ENCODE measurements around the gene ERVFRD-1. TPM values are rescaled to one million over a fixed set of nuclear protein-coding genes. Genes with fewer than 3 reads are reported as not detected.
"Not testable (repeated sequence)": the region's sequence is repeated elsewhere in the genome, so short reads cannot be mapped to it uniquely, and the experiment has no call there.

Gene ERVFRD-1
- total RNA-seq, 2 experiments from 2014 or later, result not detected

- H3K27ac Mint-ChIP-seq, result peak overlapping the region; percentile 69
- H3K36me3 Mint-ChIP-seq, result peaks cover 15% of the 10 kb centered on the region
- no peaks in the 10 kb centered on the region for H3K9me3 Mint-ChIP-seq
- peaks cover 18% of the 10 kb centered on the region for H3K4me1 Mint-ChIP-seq
- H3K27me3 Mint-ChIP-seq, result no peaks in the 10 kb centered on the region
- H3K4me3 Mint-ChIP-seq, result no peak overlapping the region
- no peak for DNase-seq
Observed at GRCh38 chr6:11139051-11139960, 27.8 kb upstream of the ERVFRD-1 start.

GRCh38 chr6:11136809-11137208 lies 25.3 kb upstream of the ERVFRD-1 start:
- DNase-seq, result no peak
- Mint-ChIP-seq H3K27me3 (no peaks in the 10 kb centered on the region), H3K4me3 (no peak overlapping the region), H3K36me3 (peaks cover 16% of the 10 kb centered on the region), H3K4me1 (peaks cover 18% of the 10 kb centered on the region), H3K27ac (no peak overlapping the region), H3K9me3 (no peaks in the 10 kb centered on the region)

- no peak for DNase-seq
- H3K27ac Mint-ChIP-seq, result no peak overlapping the region
- H3K36me3 Mint-ChIP-seq, result peaks cover 15% of the 10 kb centered on the region
- H3K27me3 Mint-ChIP-seq, result no peaks in the 10 kb centered on the region
- H3K4me3 Mint-ChIP-seq, result no peak overlapping the region
- H3K9me3 Mint-ChIP-seq, result no peaks in the 10 kb centered on the region
- H3K4me1 Mint-ChIP-seq, result peaks cover 10% of the 10 kb centered on the region
Observed at GRCh38 chr6:11133281-11133680, 21.8 kb upstream of the ERVFRD-1 start.

GRCh38 chr6:11132194-11132888 lies 20.8 kb upstream of the ERVFRD-1 start:
- Mint-ChIP-seq H3K4me1 (peaks cover 10% of the 10 kb centered on the region), H3K27me3 (no peaks in the 10 kb centered on the region)

GRCh38 chr6:11130605-11131004 lies 19.1 kb upstream of the ERVFRD-1 start:
- DNase-seq, result no peak
- peaks cover 10% of the 10 kb centered on the region for H3K4me1 Mint-ChIP-seq
- peaks cover 26% of the 10 kb centered on the region for H3K36me3 Mint-ChIP-seq
- H3K27ac Mint-ChIP-seq, result no peak overlapping the region
- no peak overlapping the region for H3K4me3 Mint-ChIP-seq
- no peaks in the 10 kb centered on the region for H3K27me3 Mint-ChIP-seq
- H3K9me3 Mint-ChIP-seq, result no peaks in the 10 kb centered on the region

More at GRCh38 chr6:11132194-11132888, 20.8 kb upstream of the ERVFRD-1 start:
- Mint-ChIP-seq H3K9me3 (no peaks in the 10 kb centered on the region), H3K27ac (no peak overlapping the region), H3K36me3 (peaks cover 17% of the 10 kb centered on the region), H3K4me3 (no peak overlapping the region)
- no peak for DNase-seq

- Mint-ChIP-seq H3K4me1 (peaks cover 10% of the 10 kb centered on the region), H3K9me3 (no peaks in the 10 kb centered on the region), H3K27ac (no peak overlapping the region), H3K36me3 (peaks cover 25% of the 10 kb centered on the region), H3K27me3 (no peaks in the 10 kb centered on the region), H3K4me3 (no peak overlapping the region)
- no peak for DNase-seq
Observed at GRCh38 chr6:11129908-11130565, 18.5 kb upstream of the ERVFRD-1 start.

GRCh38 chr6:11128608-11129007 lies 17.1 kb upstream of the ERVFRD-1 start:
- Mint-ChIP-seq H3K9me3 (no peaks in the 10 kb centered on the region), H3K4me3 (no peak overlapping the region)
- no peak for DNase-seq

GRCh38 chr6:11126876-11127275 lies 15.4 kb upstream of the ERVFRD-1 start:
- H3K27ac Mint-ChIP-seq, result peak overlapping the region; percentile 2
- H3K4me1 Mint-ChIP-seq, result peaks cover 19% of the 10 kb centered on the region
- H3K27me3 Mint-ChIP-seq, result no peaks in the 10 kb centered on the region
- peaks cover 22% of the 10 kb centered on the region for H3K36me3 Mint-ChIP-seq
- no peak overlapping the region for H3K4me3 Mint-ChIP-seq
- DNase-seq, result no peak
- no peaks in the 10 kb centered on the region for H3K9me3 Mint-ChIP-seq

More at GRCh38 chr6:11128608-11129007, 17.1 kb upstream of the ERVFRD-1 start:
- Mint-ChIP-seq H3K27me3 (no peaks in the 10 kb centered on the region), H3K27ac (no peak overlapping the region), H3K4me1 (peaks cover 10% of the 10 kb centered on the region), H3K36me3 (peaks cover 20% of the 10 kb centered on the region)

- DNase-seq, result no peak
- Mint-ChIP-seq H3K27me3 (no peaks in the 10 kb centered on the region), H3K9me3 (no peaks in the 10 kb centered on the region)
Observed at GRCh38 chr6:11123978-11124377, 12.5 kb upstream of the ERVFRD-1 start.

GRCh38 chr6:11122380-11122779 lies 10.9 kb upstream of the ERVFRD-1 start:
- Mint-ChIP-seq H3K36me3 (peaks cover 27% of the 10 kb centered on the region), H3K27ac (peak overlapping the region; percentile 36), H3K4me3 (no peak overlapping the region), H3K27me3 (no peaks in the 10 kb centered on the region), H3K4me1 (peaks cover 21% of the 10 kb centered on the region), H3K9me3 (no peaks in the 10 kb centered on the region)
- DNase-seq, result no peak

More at GRCh38 chr6:11123978-11124377, 12.5 kb upstream of the ERVFRD-1 start:
- Mint-ChIP-seq H3K36me3 (peaks cover 29% of the 10 kb centered on the region), H3K4me3 (no peak overlapping the region), H3K27ac (no peak overlapping the region), H3K4me1 (peaks cover 21% of the 10 kb centered on the region)

GRCh38 chr6:11121851-11122250 lies 10.3 kb upstream of the ERVFRD-1 start:
- H3K36me3 Mint-ChIP-seq, result peaks cover 24% of the 10 kb centered on the region
- no peak overlapping the region for H3K4me3 Mint-ChIP-seq
- no peaks in the 10 kb centered on the region for H3K27me3 Mint-ChIP-seq
- peaks cover 21% of the 10 kb centered on the region for H3K4me1 Mint-ChIP-seq
- no peak overlapping the region for H3K27ac Mint-ChIP-seq
- H3K9me3 Mint-ChIP-seq, result no peaks in the 10 kb centered on the region
- DNase-seq, result no peak

GRCh38 chr6:11120271-11121005 lies 8.9 kb upstream of the ERVFRD-1 start:
- no peaks in the 10 kb centered on the region for H3K27me3 Mint-ChIP-seq
- H3K27ac Mint-ChIP-seq, result no peak overlapping the region
- H3K9me3 Mint-ChIP-seq, result no peaks in the 10 kb centered on the region
- DNase-seq, result no peak
- peaks cover 28% of the 10 kb centered on the region for H3K4me1 Mint-ChIP-seq
- H3K4me3 Mint-ChIP-seq, result no peak overlapping the region
- peaks cover 13% of the 10 kb centered on the region for H3K36me3 Mint-ChIP-seq

- not testable (repeated sequence) for DNase-seq, H3K4me3 Mint-ChIP-seq, H3K9me3 Mint-ChIP-seq, H3K27ac Mint-ChIP-seq, H3K27me3 Mint-ChIP-seq
- peaks cover 30% of the 10 kb centered on the region for H3K4me1 Mint-ChIP-seq
- H3K36me3 Mint-ChIP-seq, result peaks cover 16% of the 10 kb centered on the region
Observed at GRCh38 chr6:11115808-11116536, 4.4 kb upstream of the ERVFRD-1 start.

GRCh38 chr6:11113038-11113437 lies 1.5 kb upstream of the ERVFRD-1 start:
- Mint-ChIP-seq H3K27ac (no peak overlapping the region), H3K9me3 (no peaks in the 10 kb centered on the region), H3K4me1 (peaks cover 22% of the 10 kb centered on the region), H3K4me3 (no peak overlapping the region), H3K27me3 (no peaks in the 10 kb centered on the region), H3K36me3 (peaks cover 12% of the 10 kb centered on the region)
- no peak for DNase-seq

Data from activated naive CD8-positive, alpha-beta T cell treated with anti-CD3 and anti-CD28 coated beads for 36 hours (primary cell).